GM18508 (cell line): ENCODE data around the gene ANKRD11.
"Not testable (repeated sequence)": the region's sequence is repeated elsewhere in the genome, so short reads cannot be mapped to it uniquely, and the experiment has no call there.

Experiments
- ATAC-seq: cut with Tn5 transposase; IDR thresholded peaks from one replicate; pipeline ENCODE4 v1.9.1; 2021; ENCODE audit warnings: moderate number of reproducible peaks; ENCODE audit not compliant: insufficient read depth, unreplicated experiment

ANKRD11 gene

GRCh38 chr16:89261691-89262563 is 228.4 kb downstream of the ANKRD11 start:
- ATAC-seq, result no peak

DNA sequence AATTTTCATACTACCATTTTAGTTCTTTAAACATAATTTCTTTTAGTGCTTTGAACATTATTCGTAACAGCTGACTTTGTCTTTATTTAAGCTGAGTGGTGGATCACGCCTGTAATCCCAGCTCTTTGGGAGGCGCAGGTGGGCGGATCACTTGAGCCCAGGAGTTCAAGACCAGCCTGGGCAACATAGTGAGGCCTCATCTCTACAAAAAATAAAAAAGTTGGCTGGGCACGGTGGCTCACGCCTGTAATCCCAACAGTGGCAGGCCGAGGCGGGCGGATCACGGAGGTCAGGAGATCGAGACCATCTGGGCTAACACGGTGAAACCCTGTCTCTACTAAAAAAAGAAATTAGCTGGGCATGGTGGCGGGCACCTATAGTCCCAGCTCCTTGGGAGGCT is 230.5 kb downstream of the ANKRD11 start:
- ATAC-seq, result not testable (repeated sequence)

DNA sequence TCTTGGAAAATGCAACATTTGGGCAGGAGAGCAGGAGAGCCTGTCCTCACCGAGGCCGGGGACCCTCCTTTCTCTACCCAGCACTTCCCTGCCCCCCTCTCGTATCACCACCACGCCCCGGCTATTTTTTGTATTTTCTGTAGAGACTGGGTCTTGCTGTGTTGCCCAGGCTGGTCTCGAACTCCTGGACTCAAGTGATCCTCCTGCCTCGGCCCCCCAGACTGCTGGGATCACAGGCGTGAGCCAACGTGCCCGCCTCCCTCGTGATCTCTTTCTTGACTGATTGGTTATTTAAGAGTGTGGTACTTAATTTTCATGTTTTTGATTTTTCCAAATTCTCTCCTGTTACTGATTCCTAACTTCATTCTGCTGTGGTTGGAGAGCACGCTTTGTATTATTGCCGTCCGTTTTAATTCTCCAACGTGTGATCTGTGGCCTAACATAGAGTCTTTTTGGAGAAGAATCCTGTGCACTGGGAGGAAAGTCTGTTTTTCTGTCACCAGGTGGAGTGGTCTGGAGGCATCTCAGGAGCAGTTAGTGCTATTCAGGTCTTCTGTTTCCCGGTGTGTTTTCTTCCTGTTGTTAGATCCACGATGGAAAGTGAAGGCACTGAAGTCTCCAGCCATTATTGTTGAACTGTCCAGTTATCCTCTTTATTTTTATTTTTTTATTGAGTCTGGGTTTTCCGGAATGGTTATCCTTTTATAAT is 232.4 kb downstream of the ANKRD11 start:
- ATAC-seq, result no peak

DNA sequence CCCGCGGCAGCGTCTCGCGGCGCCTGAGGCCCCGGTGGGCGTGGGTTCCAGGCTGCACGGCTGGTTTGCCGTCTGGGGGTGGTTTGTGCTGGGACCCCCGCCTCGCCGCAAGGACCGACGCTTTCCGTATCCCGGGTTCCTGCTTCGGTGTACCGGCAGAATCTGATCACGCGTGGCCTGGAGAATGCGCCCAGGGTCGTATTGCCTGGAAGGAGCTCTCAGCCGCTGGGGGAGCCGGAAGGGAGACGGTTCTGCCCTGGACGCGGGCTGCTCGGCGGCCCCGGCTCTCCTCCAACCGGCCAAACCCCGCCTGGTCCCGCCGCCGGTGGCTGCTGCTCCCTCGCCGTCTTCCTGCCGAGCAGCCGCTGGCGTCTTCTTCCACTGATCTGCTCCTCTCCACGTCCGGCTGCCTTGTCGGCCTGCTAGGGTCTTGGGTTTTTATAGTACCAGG is 233.1 kb downstream of the ANKRD11 start:
- no peak for ATAC-seq

DNA sequence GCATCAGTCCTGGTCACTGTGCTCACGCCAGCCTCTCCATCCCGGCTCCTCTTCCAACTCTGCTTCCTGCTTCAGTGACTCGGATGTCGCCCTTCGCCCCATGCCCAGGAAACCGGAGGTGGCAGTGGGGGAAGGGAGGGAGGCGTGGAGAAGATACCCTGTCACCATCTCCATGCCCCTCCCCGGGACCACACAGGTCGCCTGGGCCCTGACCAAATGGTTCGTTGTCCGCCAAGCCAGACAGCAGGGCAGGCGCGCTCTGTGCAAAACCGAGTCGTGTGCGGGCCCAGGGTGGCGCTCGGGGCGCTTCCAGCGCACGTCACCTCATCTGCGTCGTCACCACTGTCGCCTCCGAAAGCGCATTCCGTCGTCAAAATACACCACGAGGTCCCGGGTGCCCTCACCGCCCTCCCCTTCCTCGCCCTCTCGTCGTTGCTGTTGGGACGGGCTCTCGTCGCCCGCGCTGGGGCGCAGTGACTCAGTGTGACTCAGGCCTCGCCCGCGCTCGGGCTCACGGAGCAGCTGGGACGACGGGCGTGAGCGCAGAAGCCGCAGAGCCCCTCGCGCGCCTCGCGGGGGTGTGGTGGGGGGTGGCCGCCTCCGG is 233.6 kb downstream of the ANKRD11 start:
- ATAC-seq, result no peak

DNA sequence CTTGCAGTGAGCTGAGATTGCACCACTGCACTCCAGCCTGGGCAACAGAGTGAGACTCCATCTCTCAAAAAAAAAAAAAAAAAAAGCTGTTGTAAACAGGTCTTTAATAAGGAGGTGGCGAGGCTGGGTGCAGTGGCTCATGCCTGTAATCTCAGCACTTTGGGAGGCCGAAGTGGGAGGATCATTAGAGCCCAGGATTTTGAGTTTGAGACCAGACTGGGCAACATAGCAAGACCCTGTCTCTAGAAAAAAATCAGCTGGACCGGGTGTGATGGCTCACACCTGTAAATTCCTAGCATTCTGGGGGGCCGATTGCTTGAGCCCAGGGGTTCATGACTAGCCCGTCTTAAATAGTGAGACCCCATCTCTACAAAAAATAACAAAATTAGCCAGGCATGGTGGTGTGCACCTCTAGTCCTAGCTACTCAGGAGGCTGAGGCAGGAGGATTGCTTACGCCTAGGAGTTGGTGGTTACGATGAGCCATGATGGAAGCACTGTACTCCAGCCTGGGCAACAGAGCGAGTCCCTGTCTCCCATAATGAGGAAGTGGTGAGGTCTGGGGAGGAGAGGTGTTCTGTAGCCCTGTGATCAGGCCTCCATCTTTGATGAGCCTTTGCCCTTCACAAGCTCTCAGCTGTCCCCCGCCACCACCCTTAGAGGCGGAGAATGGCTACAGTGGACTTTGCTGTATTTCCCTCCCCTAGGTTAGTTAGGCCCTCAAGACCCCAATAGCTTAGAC is 236.6 kb downstream of the ANKRD11 start:
- no peak for ATAC-seq

- ATAC-seq, result no peak
Observed at GRCh38 chr16:89248196-89248982, 242.0 kb downstream of the ANKRD11 start.

- not testable (repeated sequence) for ATAC-seq
Observed at GRCh38 chr16:89247734-89248075, 242.7 kb downstream of the ANKRD11 start.

DNA sequence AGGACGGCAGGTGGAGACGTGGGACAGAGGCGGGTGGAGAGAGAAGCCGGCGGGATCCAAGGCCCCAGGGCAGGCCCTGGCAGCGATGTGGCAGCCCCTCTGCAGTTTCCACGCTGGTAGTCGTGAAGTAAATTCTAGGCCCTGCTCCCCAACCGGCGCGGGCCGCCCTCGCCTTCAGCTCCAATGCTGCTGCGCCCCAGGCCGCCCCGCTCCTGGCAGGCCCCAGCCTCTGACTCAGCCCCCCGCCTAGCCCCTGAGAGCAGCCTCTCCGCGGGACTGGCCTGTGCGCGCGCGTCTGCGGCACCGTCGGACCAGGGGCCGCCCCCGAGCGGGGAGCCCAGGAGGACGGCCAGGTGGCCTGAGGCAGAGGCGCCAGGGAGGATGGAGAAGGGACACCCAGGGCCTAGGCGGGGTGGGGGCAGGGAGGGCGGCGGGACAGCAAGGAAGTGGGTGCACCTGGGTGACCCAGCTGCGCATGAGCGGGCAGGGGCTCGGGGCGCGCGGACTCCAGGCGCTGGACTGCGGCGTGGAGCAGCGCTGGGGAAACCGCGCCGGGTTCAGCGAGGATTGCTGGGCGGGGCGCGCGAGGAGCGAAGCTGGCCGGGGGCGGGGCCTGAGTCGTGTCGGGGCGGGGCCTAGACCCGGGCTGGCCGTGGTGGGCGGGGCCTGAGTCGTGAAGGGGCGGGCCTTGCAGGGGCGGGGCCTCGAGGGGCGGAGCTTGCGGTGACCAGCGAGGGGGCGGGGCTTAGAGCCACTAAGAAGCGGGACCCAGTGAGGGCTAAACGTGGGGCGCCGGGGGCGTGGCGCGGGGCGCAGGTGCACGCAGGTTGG is 243.2 kb downstream of the ANKRD11 start:
- no peak for ATAC-seq

GRCh38 chr16:89246383-89246902 is 243.9 kb downstream of the ANKRD11 start:
- ATAC-seq, result no peak

GRCh38 chr16:89244754-89245153 is 245.6 kb downstream of the ANKRD11 start:
- ATAC-seq, result no peak

DNA sequence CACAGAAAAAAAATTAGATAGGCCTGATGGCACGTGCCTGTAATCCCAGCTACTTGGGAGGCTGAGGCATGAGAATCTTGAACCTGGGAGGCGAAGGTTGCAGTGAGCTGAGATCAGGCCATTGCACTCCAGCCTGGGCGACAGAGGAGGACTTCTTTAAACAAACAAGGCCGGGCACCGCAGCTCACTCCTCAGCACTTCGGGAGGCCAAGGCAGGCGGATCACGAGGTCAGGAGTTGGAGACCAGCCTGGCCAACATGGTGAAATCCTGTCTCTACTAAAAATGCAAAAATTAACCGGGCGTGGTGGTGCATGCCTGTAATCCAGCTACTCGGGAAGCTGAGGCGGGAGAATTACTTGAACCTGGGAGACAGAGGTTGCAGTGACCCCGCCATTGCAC is 246.1 kb downstream of the ANKRD11 start:
- ATAC-seq, result not testable (repeated sequence)

DNA sequence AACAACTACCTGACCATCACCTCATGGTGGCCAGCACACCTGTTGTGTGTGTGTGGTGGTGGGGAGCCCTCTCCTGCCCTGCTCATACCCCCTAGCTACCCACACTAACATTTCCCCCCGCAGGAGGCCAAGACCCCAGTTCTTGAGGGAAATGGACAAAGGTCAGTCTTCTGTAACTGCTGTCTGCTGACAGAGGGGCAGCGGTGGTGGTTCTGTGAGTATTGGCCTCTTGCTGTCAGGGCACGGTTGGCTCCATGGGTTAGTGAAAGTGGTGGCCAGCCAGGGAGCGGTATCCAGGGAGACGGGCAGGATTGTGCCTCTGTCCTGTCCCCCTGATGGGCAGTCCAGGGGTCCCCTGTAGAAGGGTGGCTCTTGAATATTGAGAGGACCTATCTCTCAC is 246.7 kb downstream of the ANKRD11 start:
- ATAC-seq, result no peak

DNA sequence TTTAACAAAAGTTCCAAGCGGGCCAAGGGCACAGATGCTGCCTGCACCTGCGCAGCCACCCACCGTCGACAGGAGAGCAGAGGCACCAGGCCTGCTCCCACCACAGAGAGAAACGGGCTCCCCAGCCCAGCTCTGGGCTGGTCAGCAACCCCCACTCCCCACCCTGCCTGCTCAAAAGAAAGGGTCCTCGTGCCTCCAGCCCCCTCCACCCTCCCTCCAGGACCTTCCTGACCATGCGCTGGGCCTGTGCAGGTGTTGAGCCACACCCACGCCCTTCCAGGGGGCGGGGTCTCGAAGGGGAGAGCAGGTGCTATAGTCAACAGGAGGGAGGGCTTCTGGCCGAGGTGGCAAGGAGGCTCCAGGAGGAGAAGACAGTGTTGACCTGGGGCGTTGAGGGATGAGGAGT is 247.6 kb downstream of the ANKRD11 start:
- ATAC-seq, result no peak

DNA sequence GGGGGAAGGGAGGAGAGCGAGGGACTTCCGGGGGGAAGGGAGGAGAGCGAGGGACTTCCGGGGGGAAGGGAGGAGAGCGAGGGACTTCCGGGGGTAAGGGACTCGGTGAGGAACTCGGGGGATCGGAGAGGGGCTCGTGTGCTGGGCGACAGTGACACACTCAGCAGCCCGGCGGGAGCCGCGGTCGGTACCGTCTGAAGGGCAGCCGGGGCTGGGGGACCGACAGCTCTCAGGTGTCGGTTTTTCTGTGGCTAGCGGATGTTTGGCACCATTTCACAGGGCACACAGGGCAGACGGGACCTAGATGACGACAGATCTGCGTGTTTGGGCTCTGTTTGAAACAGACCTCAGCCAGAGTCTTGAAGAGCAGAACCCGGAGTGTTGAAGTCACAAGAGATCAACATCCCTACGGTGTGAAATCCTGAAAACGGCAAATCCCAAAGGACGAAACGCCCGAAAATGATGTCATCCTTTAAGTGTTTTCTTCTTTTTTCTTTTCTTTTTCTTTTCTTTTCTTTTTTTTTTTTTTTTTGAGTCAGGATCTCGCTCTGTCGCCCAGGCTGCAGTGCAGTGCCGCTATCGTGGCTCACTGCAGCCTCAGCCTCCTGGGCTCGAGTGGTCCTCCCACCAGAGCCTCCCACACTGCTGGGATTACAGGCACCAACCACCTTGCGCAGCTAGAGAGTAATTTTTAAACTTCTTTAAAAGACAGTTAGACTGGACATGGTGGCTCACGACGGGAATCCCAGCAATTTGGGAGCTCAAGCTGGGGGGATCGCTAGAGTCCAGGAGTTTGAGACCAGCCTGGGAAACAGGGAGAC is 249.0 kb downstream of the ANKRD11 start:
- ATAC-seq, result no peak

- no peak for ATAC-seq
Observed at GRCh38 chr16:89237733-89238132, 252.6 kb downstream of the ANKRD11 start.

- ATAC-seq, result no peak
Observed at GRCh38 chr16:89233678-89234490, 256.5 kb downstream of the ANKRD11 start.
